GM12878 (cell line): ENCODE results near the gene SLC35E4.

Experiments used
- CTCF ChIP-seq, 3 experiments: IDR thresholded peaks in 2 of 3; conservative IDR thresholded peaks in 1 of 3; 2 replicates each; pipeline ENCODE4 v1.5.1; 2011; ENCODE audit warnings: low read depth in 3 of 3, low read length in 3 of 3, mild to moderate bottlenecking in 3 of 3, control low read depth in 2 of 3, moderate library complexity in 2 of 3, inconsistent platforms in 1 of 3, mixed read lengths in 1 of 3; ENCODE audit not compliant: control insufficient read depth in 2 of 3, insufficient read depth in 1 of 3; ENCODE audit errors: extremely low read depth in 1 of 3
- RAD21 ChIP-seq: IDR thresholded peaks from 2 replicates; pipeline ENCODE4 v1.6.1; 2011; ENCODE audit warnings: mild to moderate bottlenecking, low read depth, low read length, moderate library complexity; ENCODE audit not compliant: insufficient read depth
- REST ChIP-seq: IDR thresholded peaks from 2 replicates; pipeline ENCODE4 v1.6.1; 2012; ENCODE audit warnings: mild to moderate bottlenecking, low read depth, low read length

- TF ChIP-seq CTCF (IDR thresholded peaks at IDR 0.05 in 2 of 3, conservative IDR thresholded peaks at IDR 0.05 in 1 of 3; ENCODE audit: control insufficient read depth in 2 of 3, extremely low read depth in 1 of 3, insufficient read depth in 1 of 3, low read depth in 3 of 3, low read length in 3 of 3), result no peak
- no peak for TF ChIP-seq REST
- no peak for TF ChIP-seq RAD21
Measured at GRCh38 chr22:30643055-30643875, 7.7 kb downstream of the SLC35E4 start.
